ENCODE data around the gene PAPSS1.
A peak's percentile ranks its signal among the peaks of the same experiment; 100 is the strongest.
"Not testable (repeated sequence)": the region's sequence is repeated elsewhere in the genome, so short reads cannot be mapped to it uniquely, and the experiment has no call there.

The PAPSS1 gene

GRCh38 chr4:107719922-107720722, at the start of gene PAPSS1:
Gene PAPSS1, minus strand, starts transcription at chr4:107720234. Its CDS starts 55 bp downstream, at chr4:107720179.
- DNase-seq (ENCODE audit: low spot score), result peak; percentile 97

DNA sequence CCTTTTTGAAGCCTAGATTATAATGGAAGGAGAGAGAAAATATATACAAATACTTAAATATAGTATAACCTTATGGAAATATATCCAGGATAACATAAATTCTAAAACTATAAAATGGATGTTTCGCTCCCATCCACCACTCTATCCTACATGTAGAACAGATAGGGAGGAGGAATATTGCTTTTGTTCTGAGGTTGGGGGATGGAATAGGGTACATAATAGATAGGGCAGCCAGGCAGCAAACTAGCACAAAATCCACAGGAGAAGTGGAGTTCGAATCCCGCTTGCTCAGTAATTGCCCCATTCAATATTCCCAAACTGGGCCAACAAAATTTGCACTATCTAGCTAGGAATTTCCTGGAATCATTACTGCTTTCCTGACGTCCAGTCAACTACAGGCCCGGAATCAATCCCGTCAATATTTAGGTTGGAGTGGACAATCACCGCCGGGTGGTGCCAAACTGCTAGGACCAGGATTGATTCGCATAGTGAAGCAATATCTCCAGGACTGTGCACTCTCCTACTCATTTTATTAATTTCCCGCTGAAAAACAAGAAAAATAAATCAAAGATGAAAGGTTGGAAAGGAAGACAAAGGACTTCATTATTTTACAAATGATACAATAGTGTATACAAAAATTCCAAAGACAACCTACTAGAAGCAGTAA, 40.4 kb upstream of the PAPSS1 start:
- DNase-seq (ENCODE audit: low spot score), result no peak

GRCh38 chr4:107757864-107758476, 37.9 kb upstream of the PAPSS1 start:
- DNase-seq (ENCODE audit: low spot score), result peak; percentile 23

DNA sequence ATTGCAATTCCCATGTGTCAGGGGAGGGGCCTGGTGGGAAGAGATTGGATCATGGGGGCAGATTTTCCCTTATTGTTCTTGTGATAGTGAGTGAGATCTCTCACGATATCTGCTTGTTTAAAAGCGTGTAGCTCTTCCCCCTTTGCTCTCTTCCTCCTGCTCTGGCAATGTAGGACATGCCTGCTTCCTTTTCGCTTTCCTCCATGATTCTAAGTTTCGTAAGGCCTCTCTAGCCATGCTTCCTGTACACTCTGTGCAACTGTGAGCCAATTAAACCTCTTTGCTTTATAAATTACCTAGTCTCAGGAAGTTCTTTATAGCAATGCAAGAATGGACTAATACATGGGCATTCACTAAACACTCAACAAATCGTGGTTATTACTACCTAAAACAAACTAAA, 37.2 kb upstream of the PAPSS1 start:
- DNase-seq (ENCODE audit: low spot score), result no peak

DNA sequence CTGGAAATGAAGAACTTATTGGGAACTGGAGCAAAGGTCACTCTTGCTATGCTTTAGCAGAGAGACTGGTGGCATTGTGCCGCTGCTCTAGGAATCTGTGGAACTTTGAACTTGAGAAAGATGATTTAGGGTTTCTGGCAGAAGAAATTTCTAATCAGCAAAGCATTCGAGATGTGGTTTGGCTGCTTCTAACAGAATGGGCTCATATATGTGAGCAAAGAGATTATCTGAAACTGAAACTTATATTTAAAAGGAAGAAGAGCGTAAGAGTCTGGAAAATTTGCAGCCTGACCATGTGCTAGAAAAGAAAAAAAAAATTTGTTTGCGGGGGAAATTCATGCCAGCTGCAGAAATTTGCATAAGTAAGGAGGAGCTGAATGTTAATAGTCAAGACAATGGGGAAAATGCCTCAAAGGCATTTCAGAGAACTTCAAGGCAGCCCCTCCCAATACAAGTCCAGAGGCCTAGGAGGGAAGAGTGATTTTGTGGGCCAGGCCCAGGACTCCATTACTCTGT, 35.9 kb upstream of the PAPSS1 start:
- no peak for DNase-seq (ENCODE audit: low spot score)

DNA sequence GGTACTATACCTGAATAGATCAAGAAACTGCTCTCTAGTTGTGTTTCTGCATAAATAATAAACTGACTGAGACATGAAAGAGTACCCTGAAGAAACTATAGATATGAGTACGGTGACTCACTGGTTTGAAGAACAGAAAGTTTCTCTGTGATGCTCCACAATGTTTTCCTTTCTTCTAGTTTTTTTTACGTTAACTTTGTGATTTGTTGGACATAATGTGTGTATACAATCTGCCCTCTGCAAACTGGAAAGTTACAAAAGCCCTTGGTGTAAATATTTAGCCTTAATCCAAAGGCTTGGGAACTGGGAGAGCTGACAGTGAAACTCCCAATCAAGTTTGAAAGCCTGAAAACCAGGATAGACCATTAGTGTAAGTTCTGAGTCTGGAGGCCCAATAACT, 31.6 kb upstream of the PAPSS1 start:
- DNase-seq (ENCODE audit: low spot score), result no peak

- no peak for DNase-seq (ENCODE audit: low spot score)
Observed at GRCh38 chr4:107747748-107748486, 27.9 kb upstream of the PAPSS1 start.

GRCh38 chr4:107746161-107746560, 26.1 kb upstream of the PAPSS1 start:
- DNase-seq (ENCODE audit: low spot score), result no peak

GRCh38 chr4:107744532-107744931, 24.5 kb upstream of the PAPSS1 start:
- no peak for DNase-seq (ENCODE audit: low spot score)

GRCh38 chr4:107743532-107743931, 23.5 kb upstream of the PAPSS1 start:
- no peak for DNase-seq (ENCODE audit: low spot score)

DNA sequence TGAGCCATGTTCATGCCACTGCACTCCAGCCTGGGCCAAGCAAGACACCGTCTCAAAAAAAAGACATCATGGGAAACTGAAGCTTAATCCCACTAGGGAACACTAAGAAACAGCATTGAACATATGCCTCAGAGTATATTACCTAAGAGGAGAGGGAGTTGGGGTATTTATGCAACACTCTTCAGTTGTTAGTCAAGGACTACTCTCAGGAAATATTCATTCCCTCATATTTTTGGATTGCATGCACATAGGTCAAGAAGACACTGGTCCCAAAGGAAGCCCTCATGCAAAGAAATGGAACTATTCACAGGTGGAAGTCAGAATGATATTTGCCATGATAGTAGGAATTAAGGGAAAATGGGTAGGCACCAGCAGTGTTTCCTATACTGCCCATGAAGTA, 22.8 kb upstream of the PAPSS1 start:
- no peak for DNase-seq (ENCODE audit: low spot score)

- DNase-seq (ENCODE audit: low spot score), result no peak
Observed at GRCh38 chr4:107742196-107742595, 22.2 kb upstream of the PAPSS1 start.

GRCh38 chr4:107740950-107741701, 21.1 kb upstream of the PAPSS1 start:
- no peak for DNase-seq (ENCODE audit: low spot score)

DNA sequence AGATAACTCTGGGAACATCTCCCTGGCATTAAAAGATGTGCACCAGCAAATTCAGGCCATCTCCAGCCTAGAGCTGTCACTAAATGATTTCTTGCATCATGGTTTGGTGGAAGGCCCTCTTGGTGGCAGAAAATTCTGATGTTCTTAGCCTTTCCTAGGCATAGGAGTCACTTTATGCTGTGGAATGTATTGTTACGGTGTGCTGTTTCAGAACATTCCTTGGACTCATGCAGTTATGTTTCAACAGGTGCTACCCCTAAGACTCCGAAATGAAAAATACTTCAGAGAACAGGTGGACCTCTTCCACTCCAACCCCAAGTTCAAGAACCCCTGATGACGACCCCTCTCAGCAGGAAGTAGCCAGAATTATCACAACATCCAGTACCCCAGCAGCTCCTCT, 20.3 kb upstream of the PAPSS1 start:
- no peak for DNase-seq (ENCODE audit: low spot score)

DNA sequence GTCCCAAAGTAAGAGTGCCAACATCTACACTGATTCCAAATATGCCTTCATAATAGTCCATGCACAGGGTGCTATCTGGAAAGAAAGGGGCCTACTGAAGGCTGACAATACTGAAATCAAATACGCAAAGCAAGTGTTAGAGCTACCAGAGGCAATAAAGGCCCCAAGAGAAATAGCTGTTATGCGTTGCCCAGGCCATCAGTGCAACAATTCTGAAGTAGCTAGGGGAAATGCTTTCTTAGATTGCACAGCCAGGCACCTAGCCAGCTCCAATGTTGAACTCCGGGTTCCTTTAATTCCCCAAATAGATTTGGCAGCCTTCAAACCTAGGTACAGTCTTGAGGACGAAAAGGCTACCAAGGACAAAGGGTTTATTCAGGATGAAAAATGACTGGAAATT, 17.4 kb upstream of the PAPSS1 start:
- no peak for DNase-seq (ENCODE audit: low spot score)

- DNase-seq (ENCODE audit: low spot score), result peak; percentile 46
Observed at GRCh38 chr4:107736924-107737448, 17.0 kb upstream of the PAPSS1 start.

DNA sequence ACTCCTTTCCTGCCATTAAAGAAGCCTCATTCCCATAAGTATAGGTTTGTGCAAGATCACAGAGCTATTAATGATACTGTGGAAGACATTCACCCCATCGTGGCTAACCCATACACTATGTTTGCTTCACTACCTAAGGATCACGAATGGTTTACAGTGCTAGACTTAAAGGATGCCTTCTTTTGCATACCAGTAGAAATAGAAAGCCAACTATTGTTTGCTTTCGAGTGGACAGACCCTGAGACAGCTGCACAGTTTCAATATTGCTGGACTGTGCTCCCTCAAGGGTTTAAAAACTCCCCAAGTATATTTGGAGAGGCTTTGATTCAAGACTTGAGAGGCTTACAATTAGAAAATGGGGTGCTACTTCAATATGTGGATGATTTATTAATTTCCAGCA, 16.0 kb upstream of the PAPSS1 start:
- no peak for DNase-seq (ENCODE audit: low spot score)

DNA sequence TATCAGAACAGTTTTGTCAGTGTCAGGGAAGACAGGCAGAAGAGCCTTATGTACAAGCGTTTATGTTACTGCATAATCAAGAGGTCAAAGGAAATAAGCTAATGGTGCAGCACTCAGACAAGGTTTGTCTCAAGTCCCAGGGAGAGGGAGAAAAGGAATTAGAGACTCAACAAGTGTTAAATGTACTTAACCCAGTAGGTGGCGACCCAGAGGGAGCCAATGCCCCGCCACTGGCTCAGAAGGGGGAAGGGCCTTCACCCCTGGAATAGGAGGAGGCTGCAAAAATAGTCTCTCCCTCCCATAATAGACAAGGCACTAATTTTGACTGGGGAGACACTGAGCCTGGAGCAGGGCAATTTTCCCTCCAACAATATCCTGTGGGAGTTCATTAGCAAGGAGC, 14.1 kb upstream of the PAPSS1 start:
- no peak for DNase-seq (ENCODE audit: low spot score)

DNA sequence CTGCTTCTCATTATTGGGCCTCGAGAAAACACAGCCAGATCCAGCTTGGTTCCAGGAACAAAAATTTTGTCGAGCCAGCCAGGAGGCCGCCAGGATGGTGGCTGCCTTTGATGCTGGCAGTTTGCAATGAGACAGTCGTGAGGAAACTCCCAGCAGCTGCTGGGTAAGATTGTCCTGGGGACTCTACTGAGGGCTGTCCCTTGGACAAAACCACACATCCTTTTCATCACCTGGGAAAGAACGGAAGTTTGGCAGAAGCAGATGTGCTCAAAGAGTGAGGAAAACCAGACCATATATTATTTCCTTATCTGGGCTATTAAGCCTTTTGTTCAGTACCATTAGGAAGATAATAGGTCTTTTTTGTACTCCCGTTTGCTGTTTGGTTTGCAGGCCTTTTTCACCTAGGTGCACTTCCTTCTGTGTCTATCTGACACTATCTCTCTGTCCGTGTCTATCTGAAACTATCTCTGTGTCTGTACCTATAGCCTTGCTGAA, 13.4 kb upstream of the PAPSS1 start:
- DNase-seq (ENCODE audit: low spot score), result no peak

GRCh38 chr4:107729050-107729449, 9.0 kb upstream of the PAPSS1 start:
- not testable (repeated sequence) for DNase-seq (ENCODE audit: low spot score)

Measured in AG08396 (cell line).